Kasumi-1 (cell line): ENCODE results near the gene ORC2.

Experiments
- DNase-seq, 2 experiments: peaks; one replicate each; lab custom pipeline; 2025; lab: John Stamatoyannopoulos, UW

Gene ORC2

DNA sequence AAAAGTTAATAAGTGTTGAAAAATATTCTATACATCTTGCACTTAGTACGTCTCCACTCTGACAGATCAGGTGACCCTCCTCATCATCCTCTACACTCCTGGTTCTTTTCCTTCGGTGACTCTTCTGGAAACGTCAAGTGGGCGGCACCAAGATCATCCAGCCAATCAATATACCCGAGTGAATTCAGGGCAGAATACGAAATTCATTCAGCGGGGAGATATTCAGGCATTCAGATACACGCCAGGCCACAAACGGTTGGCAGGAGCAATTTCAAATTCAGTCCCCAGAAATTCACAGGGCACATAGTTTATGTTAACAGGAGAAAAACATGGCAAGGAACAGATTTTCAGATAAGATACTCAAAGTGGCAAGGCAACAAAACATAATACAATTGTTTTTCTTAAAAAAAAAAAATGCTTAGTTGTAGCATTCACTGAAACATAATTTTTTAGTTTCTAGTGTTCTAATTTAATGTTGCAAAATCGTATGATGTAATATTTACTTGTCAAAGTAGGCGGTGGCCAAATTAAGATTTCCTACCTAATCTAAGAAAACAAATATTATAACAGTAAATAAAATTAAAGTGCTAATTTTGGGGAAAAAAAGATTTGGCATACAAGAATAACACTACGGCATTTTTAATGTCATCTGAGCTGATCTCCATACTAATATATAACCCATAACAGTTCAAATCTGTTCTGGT is 103.2 kb downstream of the ORC2 start:
- DNase-seq: no peak
